Measurements from ENCODE around the gene WDR5. TPM values are rescaled to one million over a fixed set of nuclear protein-coding genes. Genes with fewer than 3 reads are reported as not detected.

WDR5 gene
- total RNA-seq, 4 donors from 2014 or later = 15.4 to 26.8 (median 23.1) TPM

GRCh38 chr9:134192311-134192950 is 56.5 kb downstream of the WDR5 start:
- intact Hi-C loops (cut with DNase I) = no loop called here

GRCh38 chr9:134192951-134193731 is 57.3 kb downstream of the WDR5 start:
- Histone ChIP-seq H3K27me3 (peaks cover 0 to 29% (median 3%) of the 10 kb centered on the region in 4 donors), H3K9me3 (no peaks in the 10 kb centered on the region), H3K36me3 (no peaks in the 10 kb centered on the region), H3K4me3 (no peak overlapping the region), H3K27ac (no peak overlapping the region), H3K4me1 (peaks cover 0 to 12% (median 7%) of the 10 kb centered on the region in 3 donors)
- WGBS, 2 donors = 72 to 76% methylated on average over 7 to 9 of the region's 21 CpGs
- TF ChIP-seq CTCF (IDR thresholded peaks at IDR 0.05) (no peak), POLR2A (IDR thresholded peaks at IDR 0.05) (no peak)
- DNase-seq = no peak
- intact Hi-C loops (cut with DNase I) = no loop called here

More at GRCh38 chr9:134192311-134192950, 56.5 kb downstream of the WDR5 start:
- Histone ChIP-seq H3K27me3 (peaks cover 0 to 34% (median 3%) of the 10 kb centered on the region in 4 donors), H3K4me3 (no peak overlapping the region), H3K9me3 (no peaks in the 10 kb centered on the region), H3K4me1 (peaks cover 0 to 14% (median 7%) of the 10 kb centered on the region in 3 donors), H3K36me3 (no peaks in the 10 kb centered on the region), H3K27ac (no peak overlapping the region)
- TF ChIP-seq CTCF (IDR thresholded peaks at IDR 0.05) (no peak), POLR2A (IDR thresholded peaks at IDR 0.05) (no peak)
- 67 to 84% methylated on average over 2 to 7 of the region's 12 CpGs for WGBS, 2 donors
- no peak for DNase-seq

DNA sequence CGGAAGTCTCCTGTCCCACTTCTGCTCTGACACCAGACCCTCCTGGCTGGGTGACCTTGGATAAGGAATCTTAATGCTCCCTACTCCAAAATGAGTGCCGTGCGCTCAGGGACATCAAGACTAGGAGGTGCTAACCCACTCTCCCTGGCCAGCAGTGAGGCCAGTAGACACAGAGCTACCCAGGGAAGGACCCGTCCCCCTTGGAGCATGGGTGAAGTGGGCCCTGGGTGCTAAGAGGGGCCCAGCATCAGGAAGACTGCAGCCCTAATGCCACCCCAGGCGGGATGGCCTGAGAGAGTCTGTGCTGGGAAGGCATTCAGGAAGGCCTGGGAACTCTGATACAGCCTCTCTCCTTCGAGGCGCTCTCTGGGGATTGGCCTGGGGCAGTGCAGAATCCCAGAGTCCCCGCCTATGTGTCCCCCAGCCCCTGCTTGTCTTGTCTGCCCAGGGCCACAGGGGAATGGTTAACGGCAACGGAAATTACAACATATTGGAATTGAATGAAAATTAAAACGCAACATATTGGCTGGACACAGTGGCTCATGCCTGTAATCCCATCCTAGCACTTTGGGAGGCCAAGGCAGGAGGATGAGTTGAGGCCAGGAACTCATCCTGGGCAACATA is 58.1 kb downstream of the WDR5 start:
- no peak for TF ChIP-seq CTCF (IDR thresholded peaks at IDR 0.05)
- no peak for TF ChIP-seq POLR2A (IDR thresholded peaks at IDR 0.05)
- DNase-seq = no peak
- 84 to 91% methylated on average over 4 to 5 of the region's 11 CpGs for WGBS, 2 donors
- Histone ChIP-seq H3K36me3 (no peaks in the 10 kb centered on the region), H3K27ac (no peak overlapping the region), H3K4me1 (peaks cover 0 to 3% (median 0%) of the 10 kb centered on the region in 3 donors), H3K4me3 (no peak overlapping the region), H3K9me3 (no peaks in the 10 kb centered on the region), H3K27me3 (peaks cover 0 to 20% (median 0%) of the 10 kb centered on the region in 4 donors)
- intact Hi-C loops (cut with DNase I) = no loop called here

- Histone ChIP-seq H3K27ac (no peak overlapping the region), H3K4me3 (no peak overlapping the region), H3K27me3 (peaks cover 0 to 5% (median 0%) of the 10 kb centered on the region in 4 donors), H3K4me1 (no peaks in the 10 kb centered on the region), H3K9me3 (no peaks in the 10 kb centered on the region), H3K36me3 (no peaks in the 10 kb centered on the region)
- intact Hi-C loops (cut with DNase I) = no loop called here
- TF ChIP-seq POLR2A (IDR thresholded peaks at IDR 0.05) (no peak), CTCF (IDR thresholded peaks at IDR 0.05) (no peak)
- WGBS, 2 donors = 59 to 64% methylated on average over 6 of the region's 6 CpGs
- no peak for DNase-seq
Observed at GRCh38 chr9:134195558-134195957, 59.7 kb downstream of the WDR5 start.

- Histone ChIP-seq H3K27me3 (peaks cover 0 to 5% (median 0%) of the 10 kb centered on the region in 4 donors), H3K36me3 (no peaks in the 10 kb centered on the region), H3K4me3 (no peak overlapping the region), H3K27ac (no peak overlapping the region), H3K9me3 (no peaks in the 10 kb centered on the region), H3K4me1 (no peaks in the 10 kb centered on the region)
- no peak for DNase-seq
- WGBS, 2 donors = 80 to 89% methylated on average over 4 to 6 of the region's 6 CpGs
- intact Hi-C loops (cut with DNase I) = no loop called here
- TF ChIP-seq POLR2A (IDR thresholded peaks at IDR 0.05) (no peak), CTCF (IDR thresholded peaks at IDR 0.05) (no peak)
Observed at GRCh38 chr9:134196911-134197310, 61.0 kb downstream of the WDR5 start.

Measured in esophagus squamous epithelium (tissue), 5 donors.